Stomach (tissue), 4 donors: Measurements from ENCODE around the gene TWF1.

Source experiments
- CTCF ChIP-seq, 7 experiments: fragments of 450-650 bp in 4 of 7; fragments of 200-600 bp in 3 of 7; sonication (generic) in 3 of 7; IDR thresholded peaks; one replicate each; pipeline ENCODE4 v1.5.1; 2016 to 2019; ENCODE audit warnings: antibody characterized with exemption in 7 of 7, control low read depth in 2 of 7, mild to moderate bottlenecking in 1 of 7
- EP300 ChIP-seq: sonication (generic); formaldehyde crosslinking; IDR thresholded peaks from one replicate; pipeline ENCODE4 v1.6.1; 2017; ENCODE audit warnings: antibody characterized with exemption
- POLR2A ChIP-seq, 4 donors: fragments of 450-650 bp; IDR thresholded peaks; one replicate each; pipeline ENCODE4 v1.6.1; 2016; ENCODE audit warnings: antibody characterized with exemption in 4 of 4, control low read depth in 2 of 4, mild to moderate bottlenecking in 1 of 4, moderate library complexity in 1 of 4
- POLR2AphosphoS5 ChIP-seq, 3 donors: sonication (generic); formaldehyde crosslinking; IDR thresholded peaks; one replicate each; pipeline ENCODE4 v1.6.1; 2016; ENCODE audit warnings: antibody characterized with exemption in 3 of 3

- TF ChIP-seq CTCF (IDR thresholded peaks at IDR 0.05) (no peak), POLR2A (IDR thresholded peaks at IDR 0.05) (no peak), POLR2AphosphoS5 (IDR thresholded peaks at IDR 0.05) (no peak), EP300 (no peak)
Observed at GRCh38 chr12:43761500-43761899, 44.6 kb downstream of the TWF1 start.
